HG03469 (cell line): ENCODE measurements around the gene RFX1.
A peak's percentile ranks its signal among the peaks of the same experiment; 100 is the strongest.

Experiments
- ATAC-seq: cut with Tn5 transposase; IDR thresholded peaks from one replicate; pipeline ENCODE4 v1.9.1; 2021; ENCODE audit warnings: mild to moderate bottlenecking, moderate library complexity, moderate number of reproducible peaks; ENCODE audit not compliant: unreplicated experiment

Gene RFX1

GRCh38 chr19:13996928-13997630, 9.0 kb downstream of the RFX1 start:
- no peak for ATAC-seq

GRCh38 chr19:13995878-13996765, 10.0 kb downstream of the RFX1 start:
- no peak for ATAC-seq

DNA sequence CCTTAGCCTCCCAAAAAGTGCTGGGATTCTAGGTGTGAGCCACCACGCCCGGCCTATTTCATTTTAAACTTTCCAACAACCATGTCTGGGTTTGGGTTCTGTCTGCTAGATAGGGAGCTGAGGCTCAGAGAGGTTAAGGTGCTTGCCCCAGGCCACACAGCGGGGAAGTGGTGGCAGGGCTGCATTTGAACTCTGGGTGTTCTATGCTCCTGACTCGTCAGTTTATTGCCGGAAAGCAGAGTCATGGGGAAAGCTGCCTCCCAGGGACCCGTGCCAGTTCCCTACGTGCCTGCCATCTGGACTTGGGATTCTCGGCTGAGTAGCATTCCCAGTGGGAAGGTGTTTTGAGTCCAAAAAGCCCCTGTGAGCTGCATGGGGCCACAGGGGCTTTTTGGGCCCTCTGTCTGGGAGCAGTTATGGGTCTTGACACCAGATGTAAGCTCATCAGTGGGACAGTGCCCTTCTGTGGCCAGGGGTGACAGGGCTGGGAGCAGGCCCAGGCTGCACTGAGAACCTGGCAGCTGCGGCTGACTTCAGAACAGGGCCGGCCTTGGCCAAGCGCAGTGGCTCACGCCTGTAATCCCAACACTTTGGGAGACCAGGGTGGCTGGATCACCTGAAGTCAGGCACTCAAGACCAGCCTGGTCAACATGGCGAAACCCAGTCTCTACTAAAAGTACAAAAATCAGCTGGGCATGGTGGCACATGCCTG, 10.9 kb downstream of the RFX1 start:
- no peak for ATAC-seq

- ATAC-seq, result no peak
Measured at GRCh38 chr19:13993590-13994300, 12.4 kb downstream of the RFX1 start.

- ATAC-seq, result no peak
Measured at GRCh38 chr19:13992025-13992424, 14.1 kb downstream of the RFX1 start.

GRCh38 chr19:13990085-13990484, 16.0 kb downstream of the RFX1 start:
- no peak for ATAC-seq

- ATAC-seq, result no peak
Measured at GRCh38 chr19:13989487-13989886, 16.6 kb downstream of the RFX1 start.

DNA sequence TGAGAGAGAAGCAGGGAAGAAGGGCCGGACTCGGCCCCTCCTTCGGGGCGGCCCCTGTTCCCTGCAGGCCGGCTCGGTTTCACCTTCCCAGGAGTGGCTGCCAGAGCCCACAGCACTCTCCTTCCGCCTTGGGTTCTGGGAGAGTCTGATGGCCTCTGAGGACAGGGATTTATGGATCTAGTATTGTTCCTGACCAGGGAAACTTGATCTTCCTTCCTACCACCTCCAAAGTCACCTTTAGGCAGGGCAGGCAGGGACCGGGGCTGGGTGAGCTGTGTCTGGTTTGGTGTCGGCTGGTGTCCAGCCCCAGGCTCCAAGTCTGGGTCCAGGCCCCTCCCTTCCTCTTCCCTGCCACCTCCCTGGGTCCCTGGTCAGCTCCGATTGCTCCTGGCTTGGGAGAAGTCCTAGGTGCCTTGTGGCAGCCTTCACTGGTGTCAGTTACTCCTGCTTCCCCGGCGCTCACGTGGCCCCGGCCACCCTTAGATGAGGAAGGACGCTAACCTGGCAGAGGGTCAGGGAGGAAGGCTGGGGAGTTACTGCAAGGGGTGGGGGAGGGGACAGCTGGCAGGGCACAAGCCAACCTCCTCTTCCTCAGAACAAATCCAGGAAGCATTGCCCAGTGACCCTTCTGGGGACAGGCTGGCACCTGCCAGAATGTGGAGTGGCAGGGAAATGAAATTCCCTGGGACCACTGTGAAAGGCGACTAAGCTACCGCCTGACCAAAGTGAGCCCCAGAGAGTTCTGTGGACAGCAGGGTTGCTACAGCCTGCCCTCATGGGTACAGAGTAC, 18.8 kb downstream of the RFX1 start:
- no peak for ATAC-seq

- ATAC-seq, result peak; percentile 48
Measured at GRCh38 chr19:13986348-13986904, 19.7 kb downstream of the RFX1 start.

GRCh38 chr19:13985771-13986347, 20.3 kb downstream of the RFX1 start:
- ATAC-seq, result no peak

- no peak for ATAC-seq
Measured at GRCh38 chr19:13984875-13985741, 21.0 kb downstream of the RFX1 start.

GRCh38 chr19:13984186-13984585, 21.9 kb downstream of the RFX1 start:
- no peak for ATAC-seq

DNA sequence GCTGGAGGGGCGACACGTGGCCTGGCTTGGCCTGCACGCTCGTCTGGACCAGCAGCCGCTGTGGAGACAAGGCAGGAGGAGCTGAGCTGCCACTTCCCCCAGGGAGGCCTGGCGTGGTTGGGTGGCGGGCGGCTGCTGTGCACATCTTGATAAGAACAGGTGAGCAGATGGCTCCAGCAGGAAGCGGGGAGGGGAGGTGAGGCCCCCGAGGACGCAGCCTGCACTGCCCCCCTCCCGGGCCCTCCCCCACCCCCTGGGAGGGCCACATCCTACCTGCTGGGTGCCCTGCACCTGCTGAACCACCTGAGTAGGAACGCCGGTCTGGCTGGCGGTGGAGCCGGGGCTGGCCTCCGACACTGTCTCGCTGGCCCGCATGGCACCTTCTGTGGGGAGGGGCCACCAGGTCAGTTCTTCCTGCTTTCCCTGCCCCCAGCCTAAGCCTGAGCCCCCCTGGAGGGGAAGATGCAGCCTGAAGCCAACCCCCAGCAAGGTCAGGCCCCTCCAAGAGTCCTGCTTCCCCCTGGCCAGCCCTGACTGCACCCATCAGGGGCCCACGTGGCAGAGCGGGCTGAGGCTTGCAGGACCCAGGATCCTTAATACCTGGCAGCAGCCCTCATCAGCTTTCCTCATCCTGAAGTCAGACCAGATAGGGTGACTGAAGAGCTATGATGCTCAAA, 22.8 kb downstream of the RFX1 start:
- ATAC-seq, result no peak

DNA sequence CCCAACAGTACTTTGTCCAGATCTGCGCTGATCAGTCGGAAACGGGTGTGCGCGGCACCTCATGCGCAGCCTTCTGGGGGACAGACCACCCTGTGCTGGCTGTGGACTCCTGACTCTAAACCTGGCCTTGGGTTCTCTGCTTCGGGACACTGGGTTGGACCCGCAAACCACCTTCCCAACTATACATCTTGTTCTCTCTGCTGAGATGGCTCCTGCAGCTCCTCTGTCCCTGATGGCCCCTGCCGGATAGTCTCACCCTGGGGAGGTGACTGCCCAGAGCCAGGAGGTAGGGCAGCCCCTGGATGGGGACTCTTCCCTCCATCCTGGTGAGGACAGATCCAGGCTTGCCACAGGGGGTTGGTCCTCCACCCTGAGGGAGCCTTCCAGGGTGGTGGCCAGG, 23.3 kb downstream of the RFX1 start:
- no peak for ATAC-seq

DNA sequence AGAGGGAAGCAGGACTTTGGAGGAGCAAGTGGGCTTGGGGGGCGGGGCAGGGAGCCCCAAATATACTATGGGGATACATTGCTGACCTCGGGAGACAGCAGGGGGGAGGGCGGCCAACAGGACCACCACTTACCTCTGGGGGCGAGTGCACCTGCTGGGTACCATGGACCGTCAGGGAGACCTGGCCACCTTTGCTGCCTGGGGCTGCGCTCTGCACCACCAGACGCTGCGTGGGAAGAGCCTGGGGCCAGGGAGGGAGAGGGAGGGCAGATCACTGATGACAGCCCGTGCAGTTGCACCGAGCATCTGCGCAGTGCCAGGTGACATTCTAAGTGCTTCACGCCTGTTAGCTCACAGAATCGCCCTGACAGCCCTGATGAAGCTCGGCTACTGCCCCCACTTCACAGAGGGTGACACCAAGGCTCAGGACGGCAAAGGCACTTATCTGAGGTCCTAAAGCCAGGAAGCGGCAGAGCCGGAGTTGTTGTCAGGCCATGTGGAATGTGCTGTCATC, 24.1 kb downstream of the RFX1 start:
- ATAC-seq, result no peak

DNA sequence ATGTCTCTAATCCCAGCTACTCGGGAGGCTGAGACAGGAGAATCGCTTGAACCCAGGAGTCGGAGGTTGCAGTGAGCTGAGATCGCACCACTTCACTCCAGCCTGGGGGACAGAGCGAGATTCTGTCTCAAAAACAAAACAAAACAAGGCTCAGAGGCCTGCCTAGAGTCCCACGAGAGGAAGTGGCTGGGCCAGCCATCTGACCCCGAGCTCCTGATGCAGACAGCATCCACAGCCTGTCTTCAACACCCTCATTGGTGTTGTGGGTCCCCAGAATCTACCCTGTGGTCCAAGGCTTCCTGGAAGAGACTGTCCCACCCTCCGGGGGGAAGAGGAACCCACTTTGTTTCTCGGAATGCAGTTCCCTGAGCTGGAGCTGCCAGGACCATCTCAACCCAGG, 24.7 kb downstream of the RFX1 start:
- ATAC-seq, result no peak

DNA sequence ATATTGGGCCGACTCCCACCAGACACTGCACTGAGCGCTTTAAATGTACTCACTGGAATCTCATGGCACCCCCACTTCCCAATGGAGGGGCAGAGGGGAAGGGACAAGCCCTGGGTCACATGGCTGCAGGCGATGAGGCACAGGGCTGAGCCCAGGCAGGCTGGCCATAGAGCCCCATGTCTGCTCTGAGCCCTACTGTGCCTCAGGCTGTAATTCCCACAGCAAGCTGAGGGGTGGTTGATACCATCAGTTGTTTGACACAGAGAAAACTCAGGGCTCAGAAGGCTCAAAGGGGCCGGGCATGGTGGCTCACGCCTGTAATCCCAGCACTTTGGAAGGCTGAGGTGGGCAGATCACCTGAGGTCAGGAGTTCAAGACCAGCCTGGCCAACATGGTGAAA, 25.1 kb downstream of the RFX1 start:
- ATAC-seq, result no peak

- no peak for ATAC-seq
Measured at GRCh38 chr19:13980340-13980739, 25.8 kb downstream of the RFX1 start.
